ENCODE results near the gene USP22.

GRCh38 chr17:21008160-21008915 is 34.5 kb downstream of the USP22 start:
- no peak for TF ChIP-seq ZNF274 (IDR thresholded peaks at IDR 0.05; ENCODE audit: low read depth, low read length)
- no peak for TF ChIP-seq SUZ12 (IDR thresholded peaks at IDR 0.05; ENCODE audit: extremely low read depth, insufficient read depth, insufficient read length)
- TF ChIP-seq YY1 (IDR thresholded peaks at IDR 0.05; ENCODE audit: insufficient read depth, insufficient read length) = no peak

Measured in NT2/D1 (cell line).